Left lobe of liver (tissue), 2 donors: ENCODE data around the gene DGKQ. TPM values are rescaled to one million over a fixed set of nuclear protein-coding genes. Genes with fewer than 3 reads are reported as not detected.

ENCODE experiments used
- ATAC-seq: fragments of 200-7000 bp; cut with Tn5 transposase; one replicate; pipeline ENCODE4 v1.9.1; 2020; ENCODE audit warnings: mild to moderate bottlenecking, moderate library complexity
- DNase-seq: peaks from one replicate; pipeline ENCODE4 v3.0.0-alpha.2; 2020; ENCODE audit warnings: low spot score
- total RNA-seq: library from RNA; stranded (reverse); gene quantifications from one replicate; pipeline ENCODE4 v1.2.1, GENCODE V29; 2021
- donor health status: DM: no; HTN: no; CAD: no; lungs with moderate emphysema.
- donor health status: DM: no; HTN: yes; CAD: no.

Gene DGKQ
- total RNA-seq, 1 donor from 2014 or later: 7.0 TPM

DNA sequence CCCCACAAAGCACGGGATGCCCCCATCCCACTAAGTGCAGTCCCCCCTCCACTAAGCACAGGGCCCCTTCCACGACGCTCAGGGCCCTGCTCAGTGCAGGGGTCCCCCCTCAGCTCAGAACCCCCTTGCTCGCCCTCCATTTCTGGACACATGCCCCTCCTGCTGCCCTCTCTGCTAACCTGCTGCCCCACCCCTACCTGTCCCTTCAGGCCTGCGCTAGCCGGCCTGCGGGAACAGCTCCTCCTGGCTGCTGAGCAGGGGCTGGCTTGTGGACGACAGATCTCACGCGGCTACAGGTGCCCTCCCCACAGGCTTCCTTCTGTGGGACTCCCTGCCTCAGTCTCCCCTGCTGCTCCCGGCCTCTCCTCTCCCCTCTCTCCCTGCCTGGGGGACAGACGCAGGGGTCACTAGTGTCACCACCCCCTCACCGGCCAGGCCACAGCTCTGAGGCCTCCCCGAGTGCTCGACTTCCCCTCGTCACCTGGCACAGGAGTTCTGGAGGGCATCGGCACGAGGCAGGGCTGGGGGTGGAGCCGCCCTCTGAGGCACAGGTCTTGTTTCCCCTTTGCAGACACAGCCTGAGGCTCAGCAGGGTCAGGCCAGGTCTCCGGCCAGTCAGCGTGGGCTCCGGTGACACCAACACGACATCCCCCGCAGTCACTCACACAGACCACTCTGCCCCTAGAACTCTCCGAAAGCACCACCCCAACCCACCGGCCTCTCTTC lies 62.8 kb downstream of the DGKQ start:
- ATAC-seq (no peak), DNase-seq (no peak)

GRCh38 chr4:909821-910220 lies 63.5 kb downstream of the DGKQ start:
- no peak for ATAC-seq
- no peak for DNase-seq

DNA sequence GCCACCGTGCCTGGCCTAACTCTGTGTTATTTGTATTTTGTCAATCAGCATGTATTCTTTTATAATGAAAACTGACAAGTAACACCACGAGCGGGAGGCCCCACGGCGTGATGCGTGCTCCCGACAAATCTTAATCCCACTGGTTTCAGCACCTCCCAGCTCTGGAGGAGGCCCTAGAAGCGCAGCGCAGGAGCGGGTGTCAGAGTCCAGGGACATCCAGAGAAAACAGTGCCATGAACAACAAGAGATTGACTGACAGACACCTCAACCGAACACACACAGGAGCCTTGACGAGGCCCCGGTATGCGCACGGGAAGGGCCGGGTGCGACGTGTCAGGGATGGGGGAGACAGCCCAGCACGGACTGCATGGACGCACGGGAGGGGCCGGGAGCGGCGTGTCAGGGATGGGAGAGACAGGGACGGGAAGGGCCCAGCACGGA lies 64.2 kb downstream of the DGKQ start:
- no peak for ATAC-seq
- DNase-seq: no peak

Other genes with a start within 250 kb of the DGKQ start
- 1.5 TPM for gene CPLX1, start 147.4 kb downstream of the DGKQ start, total RNA-seq
- 72.1 TPM for gene GAK, start 41.3 kb downstream of the DGKQ start, total RNA-seq
- 39.2 TPM for gene TMEM175, start 41.1 kb downstream of the DGKQ start, total RNA-seq
- gene IDUA, start 13.5 kb upstream of the DGKQ start, total RNA-seq: 12.9 TPM
- gene SLC26A1, start 19.8 kb upstream of the DGKQ start, total RNA-seq: 40.6 TPM
- 64.8 TPM for gene FGFRL1, start 38.1 kb upstream of the DGKQ start, total RNA-seq
- gene RNF212, start 140.0 kb upstream of the DGKQ start, total RNA-seq: 0.25 TPM
- 54.3 TPM for gene SPON2, start 199.0 kb upstream of the DGKQ start, total RNA-seq